ENCODE data around the gene SH2D4B. TPM values are rescaled to one million over a fixed set of nuclear protein-coding genes. Genes with fewer than 3 reads are reported as not detected.

Gene SH2D4B
- total RNA-seq, 1 donor from 2014 or later = not detected

DNA sequence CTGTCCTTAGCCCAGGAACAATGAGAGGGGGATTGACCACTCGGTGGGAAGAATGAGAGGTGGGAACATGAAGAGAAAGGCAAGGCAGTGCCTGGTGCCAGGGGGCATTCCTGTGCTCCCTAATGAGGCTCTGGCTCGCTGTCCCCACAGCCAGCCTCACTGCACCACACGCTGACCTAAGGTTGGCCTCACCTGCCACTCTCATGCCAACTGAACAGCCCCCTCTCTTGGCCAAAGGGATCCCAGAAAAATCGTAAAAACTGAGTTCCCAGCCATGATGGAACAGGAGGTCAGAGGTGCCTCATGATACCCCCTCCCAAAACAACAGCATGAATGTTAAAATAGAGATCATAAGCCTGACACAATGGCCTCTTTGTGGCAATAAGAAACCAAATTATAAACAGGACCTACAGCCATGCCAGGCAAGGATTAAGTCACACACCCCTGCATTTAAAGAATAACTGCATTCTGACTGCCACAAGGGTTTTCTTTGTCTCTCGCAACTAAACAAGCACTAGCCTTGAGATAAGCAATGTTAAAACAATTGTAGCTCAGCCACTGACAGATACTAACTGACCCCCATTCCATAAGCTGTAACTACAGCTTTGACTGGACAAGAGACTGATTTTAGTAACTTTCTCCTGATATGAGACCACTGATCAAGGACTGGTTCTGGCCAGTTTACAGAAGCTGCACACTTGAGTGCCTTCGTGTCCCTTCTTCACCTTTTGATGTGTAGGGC lies 149.2 kb downstream of the SH2D4B start:
- TF ChIP-seq, protein P1, sequence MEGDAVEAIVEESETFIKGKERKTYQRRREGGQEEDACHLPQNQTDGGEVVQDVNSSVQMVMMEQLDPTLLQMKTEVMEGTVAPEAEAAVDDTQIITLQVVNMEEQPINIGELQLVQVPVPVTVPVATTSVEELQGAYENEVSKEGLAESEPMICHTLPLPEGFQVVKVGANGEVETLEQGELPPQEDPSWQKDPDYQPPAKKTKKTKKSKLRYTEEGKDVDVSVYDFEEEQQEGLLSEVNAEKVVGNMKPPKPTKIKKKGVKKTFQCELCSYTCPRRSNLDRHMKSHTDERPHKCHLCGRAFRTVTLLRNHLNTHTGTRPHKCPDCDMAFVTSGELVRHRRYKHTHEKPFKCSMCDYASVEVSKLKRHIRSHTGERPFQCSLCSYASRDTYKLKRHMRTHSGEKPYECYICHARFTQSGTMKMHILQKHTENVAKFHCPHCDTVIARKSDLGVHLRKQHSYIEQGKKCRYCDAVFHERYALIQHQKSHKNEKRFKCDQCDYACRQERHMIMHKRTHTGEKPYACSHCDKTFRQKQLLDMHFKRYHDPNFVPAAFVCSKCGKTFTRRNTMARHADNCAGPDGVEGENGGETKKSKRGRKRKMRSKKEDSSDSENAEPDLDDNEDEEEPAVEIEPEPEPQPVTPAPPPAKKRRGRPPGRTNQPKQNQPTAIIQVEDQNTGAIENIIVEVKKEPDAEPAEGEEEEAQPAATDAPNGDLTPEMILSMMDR (IDR thresholded peaks at IDR 0.05; ENCODE audit: borderline replicate concordance) = no peak
- Histone ChIP-seq H3K4me3 (no peak overlapping the region), H3K9me3 (replicated peaks) (no peaks in the 10 kb centered on the region), H3K27me3 (ENCODE audit: low read depth) (peaks cover 21% of the 10 kb centered on the region), H3K36me3 (no peaks in the 10 kb centered on the region), H3K27ac (replicated peaks) (no peak overlapping the region), H3K4me1 (no peaks in the 10 kb centered on the region)
- intact Hi-C loops (cut with micrococcal nuclease) = no loop called here
- DNase-seq = no peak

GRCh38 chr10:80687476-80687789 lies 149.7 kb downstream of the SH2D4B start:
- no peaks in the 10 kb centered on the region for H3K9me3 ChIP-seq (replicated peaks)
- TF ChIP-seq, protein P1 (IDR thresholded peaks at IDR 0.05; ENCODE audit: borderline replicate concordance) = no peak
- no peak overlapping the region for H3K27ac ChIP-seq (replicated peaks)
- no peaks in the 10 kb centered on the region for H3K4me1 ChIP-seq
- no peak overlapping the region for H3K4me3 ChIP-seq
- peaks cover 21% of the 10 kb centered on the region for H3K27me3 ChIP-seq (ENCODE audit: low read depth)
- DNase-seq = no peak
- no peaks in the 10 kb centered on the region for H3K36me3 ChIP-seq
- intact Hi-C loops (cut with micrococcal nuclease) = no loop called here

DNA sequence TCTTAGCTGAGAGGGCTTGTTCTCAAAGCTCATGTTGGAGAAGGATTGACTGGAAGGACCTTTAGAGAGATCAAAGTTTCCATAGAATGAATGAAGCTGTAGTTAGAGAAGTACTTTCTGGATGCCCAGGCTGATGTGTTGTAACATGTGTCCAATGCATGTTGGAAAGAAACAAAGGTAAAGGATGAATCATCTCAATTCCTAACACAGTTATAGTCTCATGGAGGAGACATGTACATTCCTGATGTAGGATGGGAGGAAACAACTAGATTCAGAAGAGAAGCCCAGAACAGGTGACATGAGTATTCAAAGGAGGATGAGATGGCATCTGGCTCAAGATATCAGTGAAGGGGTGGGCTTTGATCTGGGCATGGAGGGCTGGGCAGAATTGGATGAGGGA lies 152.7 kb downstream of the SH2D4B start:
- H3K36me3 ChIP-seq = no peaks in the 10 kb centered on the region
- intact Hi-C loops (cut with micrococcal nuclease) = no loop called here

GRCh38 chr10:80691441-80691840 lies 153.7 kb downstream of the SH2D4B start:
- H3K27me3 ChIP-seq (ENCODE audit: low read depth) = peaks cover 21% of the 10 kb centered on the region
- TF ChIP-seq, protein P1 (IDR thresholded peaks at IDR 0.05; ENCODE audit: borderline replicate concordance) = no peak
- H3K4me3 ChIP-seq = no peak overlapping the region
- H3K36me3 ChIP-seq = no peaks in the 10 kb centered on the region
- no peaks in the 10 kb centered on the region for H3K9me3 ChIP-seq (replicated peaks)
- H3K4me1 ChIP-seq = no peaks in the 10 kb centered on the region
- intact Hi-C loops (cut with micrococcal nuclease) = no loop called here
- no peak for DNase-seq
- no peak overlapping the region for H3K27ac ChIP-seq (replicated peaks)

More for the DNA sequence above, 152.7 kb downstream of the SH2D4B start:
- TF ChIP-seq, protein P1 (IDR thresholded peaks at IDR 0.05; ENCODE audit: borderline replicate concordance) = no peak
- Histone ChIP-seq H3K27me3 (ENCODE audit: low read depth) (peaks cover 21% of the 10 kb centered on the region), H3K4me3 (no peak overlapping the region), H3K27ac (replicated peaks) (no peak overlapping the region), H3K9me3 (replicated peaks) (no peaks in the 10 kb centered on the region), H3K4me1 (no peaks in the 10 kb centered on the region)
- no peak for DNase-seq

DNA sequence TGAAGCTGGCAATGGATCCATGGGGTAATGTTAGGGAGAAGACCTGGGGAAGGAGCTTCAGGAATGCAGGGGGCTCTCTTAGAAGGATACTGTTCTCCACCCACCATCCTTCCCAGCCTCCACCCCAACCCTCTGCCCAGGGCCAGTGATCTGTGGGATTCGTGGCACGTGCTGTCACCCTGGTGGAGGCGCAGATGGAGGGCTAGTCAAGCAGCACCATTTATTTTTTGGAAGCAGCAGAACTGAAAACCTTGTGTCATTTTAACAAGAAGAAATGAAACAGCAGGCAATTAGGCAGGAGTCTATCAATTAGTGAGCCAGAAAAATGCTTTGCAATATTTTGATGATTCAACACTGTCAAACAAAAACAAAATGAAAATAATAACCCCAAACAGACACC lies 155.9 kb downstream of the SH2D4B start:
- TF ChIP-seq, protein P1 (IDR thresholded peaks at IDR 0.05; ENCODE audit: borderline replicate concordance) = no peak
- H3K4me3 ChIP-seq = no peak overlapping the region
- no peaks in the 10 kb centered on the region for H3K4me1 ChIP-seq
- peaks cover 21% of the 10 kb centered on the region for H3K27me3 ChIP-seq (ENCODE audit: low read depth)
- H3K27ac ChIP-seq (replicated peaks) = no peak overlapping the region
- intact Hi-C loops (cut with micrococcal nuclease) = no loop called here
- no peaks in the 10 kb centered on the region for H3K36me3 ChIP-seq
- DNase-seq = no peak
- H3K9me3 ChIP-seq (replicated peaks) = no peaks in the 10 kb centered on the region
